ENCODE measurements around the gene ARHGAP25.

Gene ARHGAP25

GRCh38 chr2:68744366-68744912 is 9.8 kb downstream of the ARHGAP25 start:
- no peak for DNase-seq

GRCh38 chr2:68745006-68745405 is 10.4 kb downstream of the ARHGAP25 start:
- no peak for DNase-seq

- no peak for DNase-seq
These were observed 11.8 kb downstream of the ARHGAP25 start for GRCh38 chr2:68746408-68746807.

GRCh38 chr2:68747413-68747812 is 12.8 kb downstream of the ARHGAP25 start:
- no peak for DNase-seq

GRCh38 chr2:68747900-68748299 is 13.3 kb downstream of the ARHGAP25 start:
- no peak for DNase-seq

GRCh38 chr2:68748568-68748967 is 14.0 kb downstream of the ARHGAP25 start:
- DNase-seq, result no peak

- DNase-seq, result no peak
These were observed 14.7 kb downstream of the ARHGAP25 start for GRCh38 chr2:68749345-68749744.

GRCh38 chr2:68750592-68751396 is 16.2 kb downstream of the ARHGAP25 start:
- DNase-seq, result no peak

GRCh38 chr2:68751397-68752339 is 17.1 kb downstream of the ARHGAP25 start:
- DNase-seq, result peak; percentile 87

- no peak for DNase-seq
These were observed 18.7 kb downstream of the ARHGAP25 start for GRCh38 chr2:68753318-68753717.

- DNase-seq, result no peak
These were observed 20.5 kb downstream of the ARHGAP25 start for GRCh38 chr2:68755071-68755470.

GRCh38 chr2:68756178-68756577 is 21.6 kb downstream of the ARHGAP25 start:
- DNase-seq, result no peak

GRCh38 chr2:68757081-68757480 is 22.5 kb downstream of the ARHGAP25 start:
- DNase-seq, result no peak

GRCh38 chr2:68762100-68762499 is 27.5 kb downstream of the ARHGAP25 start:
- DNase-seq, result no peak

- DNase-seq, result no peak
These were observed 28.1 kb downstream of the ARHGAP25 start for GRCh38 chr2:68762665-68763064.

GRCh38 chr2:68764041-68764805 is 29.6 kb downstream of the ARHGAP25 start:
- DNase-seq, result no peak

GRCh38 chr2:68764806-68765311 is 30.2 kb downstream of the ARHGAP25 start:
- DNase-seq, result no peak

- DNase-seq, result no peak
These were observed 31.2 kb downstream of the ARHGAP25 start for GRCh38 chr2:68765739-68766375.

GRCh38 chr2:68766376-68766845 is 31.8 kb downstream of the ARHGAP25 start:
- peak; percentile 82 for DNase-seq

- peak; percentile 51 for DNase-seq
These were observed 32.7 kb downstream of the ARHGAP25 start for GRCh38 chr2:68767031-68767961.

GRCh38 chr2:68767996-68768395 is 33.4 kb downstream of the ARHGAP25 start:
- DNase-seq, result no peak

All from CD4-positive, alpha-beta T cell treated with Interleukin-15 for 1 hour (primary cell).